GM18502 (cell line): ENCODE results near the gene APBB2.

ENCODE experiments used
- ATAC-seq: cut with Tn5 transposase; IDR thresholded peaks from one replicate; pipeline ENCODE4 v1.9.1; 2021; ENCODE audit warnings: mild to moderate bottlenecking; ENCODE audit not compliant: unreplicated experiment, poor library complexity

The APBB2 gene

DNA sequence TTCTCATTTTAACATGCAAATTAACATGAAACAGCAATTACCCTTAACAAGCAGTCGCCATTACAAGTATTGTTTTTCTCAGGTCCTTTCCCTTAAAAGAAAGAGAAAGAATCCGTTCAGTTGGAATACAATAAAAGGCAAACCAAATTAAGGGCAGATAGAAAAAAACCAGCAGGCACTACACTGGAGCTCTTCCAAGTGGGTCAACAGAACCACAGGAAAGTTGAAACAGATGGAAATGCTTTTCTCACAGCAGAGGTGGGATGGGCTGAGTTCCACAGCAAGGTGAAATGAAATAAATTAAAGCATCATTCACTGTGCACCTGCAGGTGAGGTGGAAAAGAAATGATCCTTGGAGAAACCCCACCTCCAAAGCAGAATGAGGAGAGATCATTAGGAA lies 102.6 kb downstream of the APBB2 start:
- no peak for ATAC-seq

- ATAC-seq, result no peak
Observed at GRCh38 chr4:41110050-41110449, 104.3 kb downstream of the APBB2 start.

DNA sequence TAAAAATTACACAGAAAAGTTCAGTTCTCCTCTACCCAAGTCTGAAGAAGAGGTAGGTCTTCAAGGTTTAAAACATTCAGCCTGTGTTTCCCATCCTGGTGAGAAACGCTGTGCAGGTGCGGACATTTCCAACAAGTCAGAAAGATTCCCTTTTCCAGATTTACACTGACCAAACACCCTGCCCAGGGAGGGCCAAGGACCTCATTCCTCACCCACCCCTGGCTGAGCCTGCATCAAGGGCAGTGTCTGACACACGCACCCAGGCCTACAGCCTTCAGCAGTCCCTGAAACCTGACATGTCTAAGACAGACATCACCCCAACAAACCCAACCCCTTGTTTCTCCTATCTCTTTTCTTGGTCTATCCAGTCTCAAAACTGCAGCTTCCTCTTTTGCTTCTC lies 105.9 kb downstream of the APBB2 start:
- no peak for ATAC-seq

- no peak for ATAC-seq
Observed at GRCh38 chr4:41106694-41107419, 107.5 kb downstream of the APBB2 start.

- no peak for ATAC-seq
Observed at GRCh38 chr4:41106081-41106480, 108.3 kb downstream of the APBB2 start.

DNA sequence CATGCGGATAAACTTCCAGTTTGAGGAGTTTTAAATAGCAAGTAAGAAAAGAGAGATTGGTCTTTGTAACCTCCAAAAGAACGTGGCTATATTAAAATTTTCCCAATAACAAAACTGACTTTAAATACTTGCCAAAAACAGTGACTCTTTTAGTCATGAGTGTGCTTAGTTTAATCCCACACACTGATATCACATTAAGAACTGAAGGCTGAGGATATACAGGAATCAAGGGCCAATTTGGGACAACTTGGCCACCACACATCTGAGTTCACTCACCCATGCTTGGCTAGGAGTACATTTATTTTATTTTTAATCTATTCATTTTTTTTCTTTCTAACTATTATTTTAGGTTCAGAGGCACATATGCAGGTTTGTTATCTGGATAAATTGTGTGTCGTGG lies 110.2 kb downstream of the APBB2 start:
- ATAC-seq, result no peak

- no peak for ATAC-seq
Observed at GRCh38 chr4:41103657-41104056, 110.7 kb downstream of the APBB2 start.

DNA sequence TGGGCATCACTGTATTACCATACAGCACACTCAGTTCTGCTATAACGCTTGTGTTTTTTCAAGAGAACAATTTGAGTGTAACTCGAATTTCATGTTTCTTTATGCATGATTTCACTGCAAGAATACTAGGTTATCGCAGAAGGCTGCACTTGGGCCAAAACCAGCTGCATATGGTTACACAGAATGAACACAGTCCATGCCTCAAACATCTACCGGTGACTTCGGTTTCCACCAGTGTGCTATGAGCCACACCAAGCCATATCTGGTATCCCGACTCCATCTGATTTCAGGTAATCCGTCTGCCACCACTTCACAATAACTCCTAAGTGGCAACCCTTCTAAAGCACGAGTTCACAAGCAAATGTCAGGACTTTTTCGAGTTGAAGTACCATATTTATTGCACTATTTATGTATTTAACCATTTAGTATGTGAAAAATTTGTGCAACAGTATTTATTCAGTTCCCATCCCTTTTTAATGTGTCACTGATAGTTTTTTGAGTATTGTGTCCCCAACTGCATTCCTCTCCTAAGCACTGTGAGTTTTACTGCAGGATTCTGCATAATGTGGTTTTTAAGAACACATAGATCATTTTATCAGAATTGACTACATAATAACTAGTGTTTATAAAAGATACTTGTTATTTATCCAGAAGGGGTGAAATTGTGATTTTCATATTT lies 111.8 kb downstream of the APBB2 start:
- ATAC-seq, result no peak

GRCh38 chr4:41098093-41099048 lies 116.0 kb downstream of the APBB2 start:
- no peak for ATAC-seq

- ATAC-seq, result no peak
Observed at GRCh38 chr4:41095973-41096372, 118.4 kb downstream of the APBB2 start.

DNA sequence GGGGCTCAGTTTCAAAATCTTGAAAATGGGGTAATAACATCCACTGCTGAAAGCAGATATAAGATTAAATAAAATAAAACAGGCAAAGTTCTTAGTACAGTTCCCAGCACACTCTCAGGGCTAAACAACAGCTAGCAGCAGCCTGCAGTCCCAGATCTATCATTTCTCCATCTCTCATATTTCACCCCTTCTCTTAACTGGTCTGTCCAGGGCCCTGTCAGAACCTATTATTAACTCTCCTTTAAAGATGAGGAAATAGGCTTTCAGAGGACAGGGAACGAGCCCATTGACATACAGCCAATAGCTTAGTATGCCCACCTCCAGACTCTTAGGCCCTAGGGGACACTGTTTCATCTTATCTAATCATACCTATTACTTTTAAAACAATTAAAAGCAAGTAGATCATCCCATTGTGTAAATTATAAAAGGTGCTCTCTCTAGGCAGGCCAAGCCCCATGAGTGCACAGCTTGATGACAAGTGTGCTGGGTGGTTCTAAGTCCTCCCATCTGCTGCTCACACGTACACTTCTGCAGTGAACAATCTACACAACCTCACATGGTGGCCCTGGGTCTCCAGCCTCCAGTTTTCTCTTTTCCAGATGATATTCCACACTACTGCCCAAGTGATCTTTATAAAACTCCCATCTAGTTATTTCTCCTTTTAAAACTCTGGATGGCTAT lies 119.0 kb downstream of the APBB2 start:
- no peak for ATAC-seq

DNA sequence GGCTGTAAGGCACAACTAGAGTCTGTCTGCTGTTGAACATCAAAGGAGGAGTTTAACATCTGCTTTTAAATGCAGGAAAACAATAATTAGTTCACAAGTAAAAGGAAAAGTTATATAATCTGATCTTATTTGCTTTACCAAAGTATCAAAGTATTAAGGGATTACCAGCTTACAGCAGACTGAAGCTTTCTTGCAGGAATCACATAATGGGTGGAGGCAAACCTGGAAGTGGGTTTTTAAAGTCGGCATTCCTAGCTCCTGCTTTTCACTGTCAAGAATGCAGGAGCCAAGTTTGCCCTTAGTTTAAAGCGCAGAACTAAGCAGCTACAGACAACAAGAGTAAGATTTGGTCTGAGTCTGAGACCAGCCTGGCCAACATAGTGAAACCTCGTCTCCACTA lies 122.2 kb downstream of the APBB2 start:
- no peak for ATAC-seq

DNA sequence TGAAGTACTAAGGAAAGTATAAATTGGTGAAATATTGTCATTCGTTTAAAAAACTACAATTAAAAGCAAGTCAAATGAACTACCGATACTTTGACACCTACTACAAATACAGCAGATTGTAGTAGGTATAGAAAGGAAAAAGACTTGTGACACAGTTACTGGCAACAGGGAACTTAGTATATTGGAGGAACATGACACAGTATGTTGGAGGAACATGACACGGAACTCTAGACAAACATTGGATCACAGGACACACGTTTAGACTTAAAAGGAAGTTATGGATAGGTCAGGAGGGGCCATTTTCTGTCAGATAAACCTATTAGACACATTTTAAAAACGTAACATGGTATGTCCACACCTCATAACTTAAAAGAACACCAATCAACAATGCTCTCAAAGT lies 132.5 kb downstream of the APBB2 start:
- ATAC-seq, result no peak

GRCh38 chr4:41080976-41081375 lies 133.4 kb downstream of the APBB2 start:
- no peak for ATAC-seq

- no peak for ATAC-seq
Observed at GRCh38 chr4:41079881-41080560, 134.3 kb downstream of the APBB2 start.

GRCh38 chr4:41077628-41078027 lies 136.7 kb downstream of the APBB2 start:
- ATAC-seq, result no peak

GRCh38 chr4:41076481-41076880 lies 137.9 kb downstream of the APBB2 start:
- no peak for ATAC-seq

GRCh38 chr4:41074215-41074614 lies 140.1 kb downstream of the APBB2 start:
- no peak for ATAC-seq

GRCh38 chr4:41072021-41072777 lies 142.1 kb downstream of the APBB2 start:
- no peak for ATAC-seq
